GM12878 (cell line): ENCODE data around the gene POU5F2. TPM values are rescaled to one million over a fixed set of nuclear protein-coding genes. Genes with fewer than 3 reads are reported as not detected.

Experiments used
- ATAC-seq: fragments of 200-7000 bp; cut with Tn5 transposase; 3 replicates; pipeline ENCODE4 v1.9.1; 2020; ENCODE audit warnings: mild to moderate bottlenecking, moderate library complexity
- BruUV-seq: library from RNA; stranded (reverse); fragments of 400-500 nt; replicated peaks from 2 replicates; lab custom pipeline; 2021; lab: Mats Ljungman, UMichigan
- CTCF ChIA-PET: fragments of 300-600 bp; sonication (Branson Sonifier 250); formaldehyde crosslinking; extraction: SDS; loops from one replicate; lab custom pipeline; 2021; ENCODE audit warnings: inconsistent platforms; lab: Yijun Ruan, JAX
- POLR2A ChIA-PET: fragments of 350-600 bp; formaldehyde crosslinking; extraction: SDS; loops from one replicate; lab custom pipeline; 2021; ENCODE audit warnings: inconsistent platforms; lab: Charles Lee
- RAD21 ChIA-PET: fragments of 300-600 bp; sonication (Branson Sonifier 250); formaldehyde crosslinking; loops from one replicate; lab custom pipeline; 2023; ENCODE audit warnings: antibody characterized with exemption; ENCODE audit not compliant: unreplicated experiment; lab: Charles Lee
- SMC1A ChIA-PET: fragments of 300-600 bp; sonication (Branson Sonifier 250); formaldehyde crosslinking; loops from one replicate; lab custom pipeline; 2023; ENCODE audit not compliant: unreplicated experiment, uncharacterized antibody; lab: Charles Lee
- DNase-seq: peaks from one replicate; pipeline ENCODE4 v3.0.0-alpha.2; 2011; ENCODE audit warnings: low read depth, low spot score
- FAIRE-seq: peaks from 3 replicates; lab custom pipeline; 2011; peaks lifted over from hg19 to GRCh38; lab: Jason Lieb, UNC
- H2AFZ ChIP-seq: 2 replicates; pipeline ENCODE4 v1.6.0; 2011; ENCODE audit warnings: low read depth, low read length, control low read depth; ENCODE audit not compliant: control insufficient read depth
- H3K27ac ChIP-seq: 2 replicates; pipeline ENCODE4 v1.5.1; 2011; ENCODE audit warnings: control low read depth; ENCODE audit not compliant: control insufficient read depth, insufficient read depth
- H3K27me3 ChIP-seq, 2 experiments: replicated peaks in 1 of 2; 2 replicates each; pipeline versions ENCODE4 v1.6.0 to v1.6.1; 2011; ENCODE audit warnings: low read length in 1 of 2; ENCODE audit not compliant: control insufficient read depth in 2 of 2, insufficient read depth in 2 of 2
- H3K36me3 ChIP-seq, 2 experiments: 2 replicates each; pipeline ENCODE4 v1.5.1; 2011; ENCODE audit warnings: low read length in 1 of 2; ENCODE audit not compliant: control insufficient read depth in 2 of 2, insufficient read depth in 2 of 2
- H3K4me1 ChIP-seq: 2 replicates; pipeline ENCODE4 v1.6.1; 2011; ENCODE audit warnings: mild to moderate bottlenecking, low read length, moderate library complexity, mixed read lengths; ENCODE audit not compliant: control insufficient read depth, insufficient read depth
- H3K4me2 ChIP-seq: 2 replicates; pipeline ENCODE4 v1.6.0; 2011; ENCODE audit warnings: control low read depth; ENCODE audit not compliant: control insufficient read depth, insufficient read depth
- H3K4me3 ChIP-seq: fragments of 200-600 bp; sonication (generic); 2 replicates; pipeline ENCODE4 v1.5.1; 2016
- H3K79me2 ChIP-seq: 2 replicates; pipeline ENCODE4 v1.6.0; 2011; ENCODE audit warnings: low read length; ENCODE audit not compliant: control insufficient read depth, insufficient read depth
- H3K9ac ChIP-seq: 2 replicates; pipeline ENCODE4 v1.8.0; 2011; ENCODE audit warnings: low read length, control low read depth, mixed read lengths; ENCODE audit not compliant: control insufficient read depth, insufficient read depth
- H3K9me3 ChIP-seq: replicated peaks from 3 replicates; pipeline ENCODE4 v1.5.1; 2011; ENCODE audit warnings: mild to moderate bottlenecking, low read length; ENCODE audit not compliant: control insufficient read depth, insufficient read depth
- H4K20me1 ChIP-seq: 2 replicates; pipeline ENCODE4 v1.6.0; 2011; ENCODE audit not compliant: control insufficient read depth, insufficient read depth
- ASH2L ChIP-seq: fragments of 300-600, 200-600 bp; sonication (generic); IDR thresholded peaks from 2 replicates; pipeline ENCODE4 v1.6.1; 2017; ENCODE audit warnings: low read depth, mild to moderate bottlenecking, borderline replicate concordance
- BCL3 ChIP-seq: IDR thresholded peaks from 2 replicates; pipeline ENCODE4 v1.6.1; 2011; ENCODE audit warnings: borderline replicate concordance, low read depth, mild to moderate bottlenecking, moderate library complexity, low read length; ENCODE audit not compliant: insufficient read depth, poor library complexity, severe bottlenecking
- CBX3 ChIP-seq: fragments of 200-600 bp; sonication (generic); IDR thresholded peaks from 2 replicates; pipeline ENCODE4 v1.6.1; 2016; ENCODE audit warnings: low read depth, borderline replicate concordance
- CREB1 ChIP-seq: IDR thresholded peaks from 2 replicates; pipeline ENCODE4 v1.6.1; 2012; ENCODE audit warnings: low read depth, mild to moderate bottlenecking, inconsistent platforms
- ETV6 ChIP-seq, 2 experiments: fragments of 450-650 bp in 1 of 2; IDR thresholded peaks in 1 of 2; conservative IDR thresholded peaks in 1 of 2; 2 replicates each; pipeline ENCODE4 v1.6.1; 2014; ENCODE audit warnings: antibody characterized with exemption in 1 of 2, borderline replicate concordance in 1 of 2, low read depth in 1 of 2, mild to moderate bottlenecking in 1 of 2, moderate library complexity in 1 of 2
- RB1 ChIP-seq: fragments of 450-650 bp; formaldehyde crosslinking; IDR thresholded peaks from 2 replicates; pipeline ENCODE4 v1.6.1; 2017; ENCODE audit warnings: mild to moderate bottlenecking, borderline replicate concordance
- SPI1 ChIP-seq: IDR thresholded peaks from 2 replicates; pipeline ENCODE4 v1.6.1; 2011; ENCODE audit warnings: low read depth, mild to moderate bottlenecking, low read length, moderate library complexity, borderline replicate concordance; ENCODE audit not compliant: insufficient read depth
- STAT3 ChIP-seq: IDR thresholded peaks from 2 replicates; pipeline ENCODE4 v1.6.1; 2011; ENCODE audit warnings: low read depth, low read length, improper control_type of control experiment
- SUZ12 ChIP-seq: fragments of 200-600 bp; sonication (generic); IDR thresholded peaks from one replicate; pipeline ENCODE4 v1.6.1; 2018; ENCODE audit warnings: antibody characterized with exemption, mild to moderate bottlenecking; ENCODE audit not compliant: unreplicated experiment
- ZNF592 ChIP-seq: fragments of 450-650 bp; IDR thresholded peaks from 2 replicates; pipeline ENCODE4 v1.6.1; 2017; ENCODE audit warnings: mild to moderate bottlenecking, moderate library complexity
- in situ Hi-C: fragments of 300-500 bp; cut with MboI; formaldehyde crosslinking; loops from 9 replicates; pipeline ENCODE4 v1.14.3; 2018; ENCODE audit warnings: mixed read lengths
- intact Hi-C: fragments of 100-400 bp; cut with micrococcal nuclease; formaldehyde crosslinking; loops from one replicate; pipeline ENCODE4 v1.14.2; 2022; ENCODE audit not compliant: unreplicated experiment
- polyA plus RNA-seq, 11 experiments: library from polyadenylated mRNA; depleted of rRNA in 4 of 11; unstranded in 6 of 11; stranded (reverse) in 5 of 11; fragments of >200 nt; fragmentation: Nextera tagmentation in 4 of 11; fragmentation: Illumina TruSeq in 1 of 11; extraction: Ambion mirVana in 4 of 11; extraction: Trizol in 1 of 11; gene quantifications; 1 replicate in 1 of 11; 2 replicates in 10 of 11; pipeline versions ENCODE4 v1.2.1 to v1.2.3, GENCODE V29; 2011 to 2016; ENCODE audit warnings: inconsistent platforms in 2 of 11, missing spikeins in 2 of 11, low read depth in 1 of 11
- total RNA-seq, 4 experiments: library from RNA; depleted of rRNA in 3 of 4; stranded (reverse); fragments of >200 nt in 3 of 4; fragmentation: Illumina TruSeq in 1 of 4; extraction: Trizol in 1 of 4; gene quantifications; 2 replicates each; pipeline versions ENCODE4 v1.2.1 to v1.2.3, GENCODE V29; 2013 to 2021
- TF ChIP-seq, protein P1 (sequence below): IDR thresholded peaks from 2 replicates; pipeline ENCODE4 v1.6.1; 2012; ENCODE audit warnings: low read depth, low read length, improper control_type of control experiment
- TF ChIP-seq, protein P2 (sequence below): IDR thresholded peaks from 2 replicates; pipeline ENCODE4 v1.6.1; 2011; ENCODE audit warnings: mild to moderate bottlenecking, low read depth, low read length, moderate library complexity; ENCODE audit not compliant: insufficient replicate concordance

Gene POU5F2
- total and polyA plus RNA-seq, 10 of the 15 experiments (the other 5 are each of a cell fraction or from before 2014, with no cell fraction given): under 0.01 to 1.4 (median 0.28) TPM

- SMC1A ChIA-PET: interaction anchor here (1.3 to 2.2 kb wide), 6 partner anchors 9 to 83 kb away, joined by 3 to 8 read pairs (median 6); partner anchors contain the start of gene POU5F2
- FAIRE-seq (no peak), ATAC-seq (no peak), DNase-seq (no peak)
- POLR2A ChIA-PET: no interaction called here
- no peaks in the 10 kb centered on the region for H3K9me3 ChIP-seq
- no peak overlapping the region for H3K4me3 ChIP-seq
- CTCF ChIA-PET: interaction anchor here (1.3 kb wide), 1 partner anchor 12 kb away, joined by 4 read pairs; no protein-coding TSS in a partner anchor
- H3K36me3 ChIP-seq: no peaks in the 10 kb centered on the region
- no peak overlapping the region for H3K4me2 ChIP-seq
- intact Hi-C loops: no loop called here
- in situ Hi-C loops: no loop called here
- TF ChIP-seq CREB1 (no peak), SUZ12 (no peak), SPI1 (no peak), ASH2L (no peak), RB1 (no peak), STAT3 (no peak), ETV6 (conservative IDR thresholded peaks at IDR 0.05 in 1 of 2, IDR thresholded peaks at IDR 0.05 in 1 of 2; ENCODE audit: borderline replicate concordance in 1 of 2, low read depth in 1 of 2) (no peak), ZNF592 (no peak), CBX3 (no peak), BCL3 (no peak)
- TF ChIP-seq, protein P1, sequence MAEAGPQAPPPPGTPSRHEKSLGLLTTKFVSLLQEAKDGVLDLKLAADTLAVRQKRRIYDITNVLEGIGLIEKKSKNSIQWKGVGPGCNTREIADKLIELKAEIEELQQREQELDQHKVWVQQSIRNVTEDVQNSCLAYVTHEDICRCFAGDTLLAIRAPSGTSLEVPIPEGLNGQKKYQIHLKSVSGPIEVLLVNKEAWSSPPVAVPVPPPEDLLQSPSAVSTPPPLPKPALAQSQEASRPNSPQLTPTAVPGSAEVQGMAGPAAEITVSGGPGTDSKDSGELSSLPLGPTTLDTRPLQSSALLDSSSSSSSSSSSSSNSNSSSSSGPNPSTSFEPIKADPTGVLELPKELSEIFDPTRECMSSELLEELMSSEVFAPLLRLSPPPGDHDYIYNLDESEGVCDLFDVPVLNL: no peak
- TF ChIP-seq, protein P2, sequence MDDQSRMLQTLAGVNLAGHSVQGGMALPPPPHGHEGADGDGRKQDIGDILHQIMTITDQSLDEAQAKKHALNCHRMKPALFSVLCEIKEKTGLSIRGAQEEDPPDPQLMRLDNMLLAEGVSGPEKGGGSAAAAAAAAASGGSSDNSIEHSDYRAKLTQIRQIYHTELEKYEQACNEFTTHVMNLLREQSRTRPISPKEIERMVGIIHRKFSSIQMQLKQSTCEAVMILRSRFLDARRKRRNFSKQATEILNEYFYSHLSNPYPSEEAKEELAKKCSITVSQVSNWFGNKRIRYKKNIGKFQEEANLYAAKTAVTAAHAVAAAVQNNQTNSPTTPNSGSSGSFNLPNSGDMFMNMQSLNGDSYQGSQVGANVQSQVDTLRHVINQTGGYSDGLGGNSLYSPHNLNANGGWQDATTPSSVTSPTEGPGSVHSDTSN: no peak
- H3K27ac ChIP-seq: no peak overlapping the region
- BruUV-seq: no TSS peak
- H3K27me3 ChIP-seq: no peaks in the 10 kb centered on the region
- H3K9ac ChIP-seq: no peak overlapping the region
- RAD21 ChIA-PET: interaction anchor here (0.8 to 1.6 kb wide), 2 partner anchors 10 to 13 kb away, joined by 3 to 4 read pairs; no protein-coding TSS in a partner anchor
- H2AFZ ChIP-seq: no peak overlapping the region
- no peaks in the 10 kb centered on the region for H3K4me1 ChIP-seq
- no peaks in the 10 kb centered on the region for H4K20me1 ChIP-seq
- no peaks in the 10 kb centered on the region for H3K79me2 ChIP-seq
Measured at GRCh38 chr5:93723005-93723404, 18.4 kb downstream of the POU5F2 start.
